ENCODE results near the gene AKNAD1.

AKNAD1 gene

GRCh38 chr1:108780937-108781574, 75.8 kb downstream of the AKNAD1 start:
- no peak for DNase-seq

- DNase-seq, result no peak
These were observed 77.4 kb downstream of the AKNAD1 start for GRCh38 chr1:108779455-108779854.

GRCh38 chr1:108777839-108778238, 79.1 kb downstream of the AKNAD1 start:
- no peak for DNase-seq

GRCh38 chr1:108767708-108768107, 89.2 kb downstream of the AKNAD1 start:
- no peak for DNase-seq

GRCh38 chr1:108767115-108767514, 89.8 kb downstream of the AKNAD1 start:
- no peak for DNase-seq
